Activated CD4-positive, alpha-beta memory T cell treated with anti-CD3 and anti-CD28 coated beads, Interleukin-2, amount 10 ng/mL, durations not matched to agents 7 days and 5 days (primary cell): ENCODE data around the gene PMEL. TPM values are rescaled to one million over a fixed set of nuclear protein-coding genes. Genes with fewer than 3 reads are reported as not detected.

Experiments used
- CTCF ChIA-PET: fragments of 350-600 bp; sonication (Branson Sonifier 250); formaldehyde crosslinking; loops from one replicate; lab custom pipeline; 2021; ENCODE audit warnings: antibody characterized with exemption, inconsistent platforms; lab: Charles Lee
- POLR2A ChIA-PET: fragments of 350-600 bp; sonication (Branson Sonifier 250); formaldehyde crosslinking; loops from one replicate; lab custom pipeline; 2021; ENCODE audit warnings: antibody characterized with exemption; lab: Charles Lee
- DNase-seq: peaks from one replicate; pipeline ENCODE4 v3.0.0-alpha.2; 2020
- H3K27ac Mint-ChIP-seq: one replicate; pipeline ENCODE4 v1.8.0; 2021; ENCODE audit warnings: mild to moderate bottlenecking, mixed read lengths
- H3K27me3 Mint-ChIP-seq: one replicate; pipeline ENCODE4 v1.8.0; 2021; ENCODE audit warnings: mixed read lengths
- H3K36me3 Mint-ChIP-seq: one replicate; pipeline ENCODE4 v1.8.0; 2021; ENCODE audit warnings: low read depth, mixed read lengths
- H3K4me1 Mint-ChIP-seq: one replicate; pipeline ENCODE4 v1.8.0; 2021; ENCODE audit warnings: mixed read lengths
- H3K4me3 Mint-ChIP-seq: one replicate; pipeline ENCODE4 v1.8.0; 2021; ENCODE audit warnings: mild to moderate bottlenecking, mixed read lengths
- H3K9me3 Mint-ChIP-seq: one replicate; pipeline ENCODE4 v1.8.0; 2021; ENCODE audit warnings: mixed read lengths
- total RNA-seq, 2 experiments: library from RNA; stranded (reverse); gene quantifications; one replicate each; pipeline ENCODE4 v1.2.3, GENCODE V29; 2021

Gene PMEL
- total RNA-seq, 2 experiments from 2014 or later: 0.33 to 0.60 TPM

GRCh38 chr12:55938826-55939501, 26.9 kb downstream of the PMEL start:
- H3K36me3 Mint-ChIP-seq: peaks cover 95% of the 10 kb centered on the region
- ChIA-PET CTCF (interaction anchor here (0.8 to 3.8 kb wide), 17 partner anchors 8 to 200 kb away, joined by 3 to 59 read pairs (median 6); partner anchors contain the start of genes DGKA, DNAJC14, ORMDL2 and PA2G4), POLR2A (interaction anchor here (1.0 to 8.8 kb wide), 8 partner anchors 11 to 200 kb away, joined by 3 to 122 read pairs (median 5); partner anchors contain the start of genes DGKA, DNAJC14, ORMDL2 and PYM1)
- no peak overlapping the region for H3K4me3 Mint-ChIP-seq
- H3K27me3 Mint-ChIP-seq: no peaks in the 10 kb centered on the region
- DNase-seq: no peak
- H3K4me1 Mint-ChIP-seq: peaks cover 81% of the 10 kb centered on the region
- H3K27ac Mint-ChIP-seq: peak overlapping the region; percentile 76
- no peaks in the 10 kb centered on the region for H3K9me3 Mint-ChIP-seq

- ChIA-PET POLR2A (interaction anchor here (1.5 to 8.8 kb wide), 2 partner anchors 10 to 120 kb away, joined by 5 to 122 read pairs; partner anchors contain the start of genes DGKA, ORMDL2, PYM1 and SARNP), CTCF (interaction anchor here (1.1 to 3.8 kb wide), 2 partner anchors 11 to 120 kb away, joined by 5 to 59 read pairs; partner anchors contain the start of genes ORMDL2, PYM1 and SARNP)
- Mint-ChIP-seq H3K4me3 (no peak overlapping the region), H3K27ac (peak overlapping the region; percentile 76), H3K9me3 (no peaks in the 10 kb centered on the region), H3K36me3 (peaks cover 91% of the 10 kb centered on the region), H3K4me1 (peaks cover 90% of the 10 kb centered on the region), H3K27me3 (no peaks in the 10 kb centered on the region)
- DNase-seq: no peak
Measured at GRCh38 chr12:55937981-55938380, 27.9 kb downstream of the PMEL start.

GRCh38 chr12:55935738-55936151, 30.1 kb downstream of the PMEL start:
- Mint-ChIP-seq H3K4me3 (peak overlapping the region; percentile 91), H3K4me1 (peaks cover 81% of the 10 kb centered on the region), H3K27me3 (no peaks in the 10 kb centered on the region), H3K36me3 (peaks cover 88% of the 10 kb centered on the region), H3K27ac (peak overlapping the region; percentile 96), H3K9me3 (no peaks in the 10 kb centered on the region)
- ChIA-PET CTCF (interaction anchor here (0.8 to 5.5 kb wide), 10 partner anchors 8 to 216 kb away, joined by 3 to 28 read pairs (median 4); partner anchors contain the start of genes ORMDL2, PYM1, SARNP and SUOX), POLR2A (interaction anchor here (0.7 to 8.8 kb wide), 11 partner anchors 8 to 139 kb away, joined by 3 to 122 read pairs (median 4); partner anchors contain the start of genes DGKA, IKZF4, ORMDL2 and PYM1)
- DNase-seq: peak; percentile 28

GRCh38 chr12:55934773-55935172, 31.1 kb downstream of the PMEL start:
- Mint-ChIP-seq H3K27ac (peak overlapping the region; percentile 96), H3K27me3 (no peaks in the 10 kb centered on the region), H3K9me3 (no peaks in the 10 kb centered on the region), H3K36me3 (peaks cover 79% of the 10 kb centered on the region), H3K4me1 (peaks cover 80% of the 10 kb centered on the region), H3K4me3 (peak overlapping the region; percentile 91)
- POLR2A ChIA-PET: interaction anchor here (1.0 to 8.8 kb wide), 6 partner anchors 7 to 119 kb away, joined by 3 to 122 read pairs (median 8); partner anchors contain the start of genes DGKA, IKZF4, ORMDL2 and PYM1
- no peak for DNase-seq
- CTCF ChIA-PET: interaction anchor here (0.5 to 5.5 kb wide), 9 partner anchors 9 to 1902 kb away, joined by 3 to 28 read pairs (median 5); partner anchors contain the start of genes ORMDL2, PYM1 and SARNP

GRCh38 chr12:55933799-55934742, 31.8 kb downstream of the PMEL start:
- Mint-ChIP-seq H3K27ac (peak overlapping the region; percentile 96), H3K36me3 (peaks cover 74% of the 10 kb centered on the region), H3K9me3 (no peaks in the 10 kb centered on the region), H3K4me1 (peaks cover 80% of the 10 kb centered on the region), H3K27me3 (no peaks in the 10 kb centered on the region), H3K4me3 (peak overlapping the region; percentile 91)
- ChIA-PET POLR2A (interaction anchor here (0.8 to 8.8 kb wide), 12 partner anchors 6 to 195 kb away, joined by 3 to 122 read pairs (median 6); partner anchors contain the start of genes DGKA, DNAJC14, ESYT1 and IKZF4), CTCF (interaction anchor here (0.5 to 5.5 kb wide), 11 partner anchors 8 to 1902 kb away, joined by 3 to 28 read pairs (median 4); partner anchors contain the start of genes ORMDL2, PYM1 and SARNP)
- DNase-seq: no peak

- peak overlapping the region; percentile 96 for H3K27ac Mint-ChIP-seq
- no peaks in the 10 kb centered on the region for H3K9me3 Mint-ChIP-seq
- ChIA-PET CTCF (interaction anchor here (0.6 to 5.5 kb wide), 9 partner anchors 9 to 824 kb away, joined by 3 to 28 read pairs (median 4); partner anchors contain the start of genes DNAJC14, ORMDL2 and SARNP), POLR2A (interaction anchor here (0.8 to 8.8 kb wide), 9 partner anchors 5 to 194 kb away, joined by 3 to 122 read pairs (median 6); partner anchors contain the start of genes DGKA, DNAJC14, ESYT1 and ORMDL2)
- DNase-seq: no peak
- peak overlapping the region; percentile 91 for H3K4me3 Mint-ChIP-seq
- H3K27me3 Mint-ChIP-seq: no peaks in the 10 kb centered on the region
- peaks cover 73% of the 10 kb centered on the region for H3K4me1 Mint-ChIP-seq
- H3K36me3 Mint-ChIP-seq: peaks cover 66% of the 10 kb centered on the region
Measured at GRCh38 chr12:55933169-55933798, 32.6 kb downstream of the PMEL start.

- Mint-ChIP-seq H3K36me3 (peaks cover 62% of the 10 kb centered on the region), H3K27ac (peak overlapping the region; percentile 96), H3K27me3 (no peaks in the 10 kb centered on the region), H3K4me3 (peak overlapping the region; percentile 91), H3K9me3 (no peaks in the 10 kb centered on the region), H3K4me1 (peaks cover 69% of the 10 kb centered on the region)
- ChIA-PET CTCF (interaction anchor here (0.7 to 7.5 kb wide), 6 partner anchors 11 to 194 kb away, joined by 3 to 51 read pairs (median 4); partner anchors contain the start of genes DNAJC14, ORMDL2 and SARNP), POLR2A (interaction anchor here (1.2 to 2.4 kb wide), 6 partner anchors 23 to 195 kb away, joined by 5 to 22 read pairs (median 6); partner anchors contain the start of genes DNAJC14, ESYT1, ORMDL2 and SARNP)
- DNase-seq: peak; percentile 59
Measured at GRCh38 chr12:55932551-55932910, 33.3 kb downstream of the PMEL start.

- POLR2A ChIA-PET: interaction anchor here (0.7 to 8.1 kb wide), 14 partner anchors 5 to 202 kb away, joined by 3 to 122 read pairs (median 7); partner anchors contain the start of genes DNAJC14, ESYT1, ORMDL2 and RAB5B
- Mint-ChIP-seq H3K36me3 (peaks cover 62% of the 10 kb centered on the region), H3K27ac (peak overlapping the region; percentile 96), H3K27me3 (no peaks in the 10 kb centered on the region), H3K4me1 (peaks cover 64% of the 10 kb centered on the region), H3K4me3 (peak overlapping the region; percentile 91), H3K9me3 (no peaks in the 10 kb centered on the region)
- DNase-seq: peak; percentile 45
- CTCF ChIA-PET: interaction anchor here (0.5 to 7.5 kb wide), 4 partner anchors 8 to 193 kb away, joined by 4 to 51 read pairs (median 24); partner anchors contain the start of genes ORMDL2 and SARNP
Measured at GRCh38 chr12:55931780-55932550, 33.9 kb downstream of the PMEL start.

- DNase-seq: no peak
- H3K4me3 Mint-ChIP-seq: peak overlapping the region; percentile 91
- peaks cover 61% of the 10 kb centered on the region for H3K36me3 Mint-ChIP-seq
- peaks cover 59% of the 10 kb centered on the region for H3K4me1 Mint-ChIP-seq
- no peaks in the 10 kb centered on the region for H3K9me3 Mint-ChIP-seq
- H3K27me3 Mint-ChIP-seq: no peaks in the 10 kb centered on the region
- ChIA-PET POLR2A (interaction anchor here (0.7 to 8.1 kb wide), 12 partner anchors 6 to 1518 kb away, joined by 3 to 122 read pairs (median 6); partner anchors contain the start of genes DNAJC14, ORMDL2, RAB5B and SARNP), CTCF (interaction anchor here (0.5 to 7.5 kb wide), 5 partner anchors 9 to 192 kb away, joined by 4 to 51 read pairs (median 7); partner anchors contain the start of genes ORMDL2 and SARNP)
- peak overlapping the region; percentile 96 for H3K27ac Mint-ChIP-seq
Measured at GRCh38 chr12:55931317-55931779, 34.5 kb downstream of the PMEL start.

GRCh38 chr12:55930771-55931316, 35.0 kb downstream of the PMEL start, which contains the start of gene DGKA:
Gene DGKA (plus strand): TSS chr12:55931162. CDS start chr12:55936504, 5,342 bp downstream.
- CTCF ChIA-PET: interaction anchor here (0.6 to 7.5 kb wide), 9 partner anchors 9 to 192 kb away, joined by 3 to 51 read pairs (median 4); partner anchors contain the start of genes DNAJC14, ORMDL2, RAB5B and SARNP
- H3K36me3 Mint-ChIP-seq: peaks cover 59% of the 10 kb centered on the region
- H3K4me3 Mint-ChIP-seq: peak within 1 kb of the TSS; percentile 91
- no peaks in the 10 kb centered on the region for H3K27me3 Mint-ChIP-seq
- peak within 1 kb of the TSS; percentile 96 for H3K27ac Mint-ChIP-seq
- POLR2A ChIA-PET: interaction anchor here (0.8 to 8.1 kb wide), 20 partner anchors 6 to 1518 kb away, joined by 3 to 122 read pairs (median 4); partner anchors contain the start of genes DNAJC14, ORMDL2, PA2G4 and RAB5B
- H3K4me1 Mint-ChIP-seq: peaks cover 59% of the 10 kb centered on the region
- peak; percentile 86 for DNase-seq
- no peaks in the 10 kb centered on the region for H3K9me3 Mint-ChIP-seq
